ENCODE measurements around the gene LCN15.
A peak's percentile ranks its signal among the peaks of the same experiment; 100 is the strongest.

The LCN15 gene

DNA sequence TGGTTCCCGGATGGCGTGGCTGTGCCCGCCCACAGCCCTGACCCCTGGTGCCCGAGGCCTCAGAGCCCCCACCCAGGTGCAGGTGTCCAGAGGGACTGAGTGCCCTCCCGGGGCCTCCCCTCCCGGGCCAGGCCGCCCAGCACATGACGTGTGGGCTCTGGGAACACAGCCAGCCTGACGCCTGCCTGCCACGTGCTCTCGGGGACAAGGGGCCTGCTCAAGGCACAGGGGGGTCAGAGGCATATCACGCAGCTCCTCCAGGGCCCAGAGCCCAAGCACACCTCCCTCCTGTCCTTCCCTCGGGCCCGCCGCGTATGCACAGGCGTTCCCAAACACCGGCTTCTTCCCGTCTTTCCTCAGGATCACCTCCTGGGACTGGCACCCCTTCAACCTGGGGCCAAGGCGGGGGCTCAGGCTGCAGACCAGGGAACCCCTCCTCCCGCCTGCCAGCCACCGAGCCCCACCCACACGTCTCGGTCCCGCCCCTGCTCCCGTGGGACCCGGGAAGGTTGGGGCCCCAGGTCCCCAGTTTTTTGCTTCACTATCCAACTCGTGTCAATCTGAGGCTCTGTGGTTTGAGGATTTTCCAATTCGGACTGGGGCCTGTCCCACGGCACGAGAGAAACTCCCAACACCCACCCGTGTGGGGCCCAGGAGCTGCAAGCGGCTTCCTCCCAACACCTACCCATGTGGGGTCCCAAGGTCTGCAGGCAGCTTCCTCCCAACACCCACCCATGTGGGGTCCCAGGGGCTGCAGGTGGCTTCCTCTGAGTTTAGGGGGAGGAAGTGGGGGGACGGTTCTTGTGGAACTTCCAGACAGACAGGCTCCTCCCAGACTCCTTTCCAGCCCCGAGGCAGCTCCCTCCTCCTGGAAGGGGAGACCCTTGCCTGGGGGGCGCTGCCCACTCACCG, 23.1 kb downstream of the LCN15 start:
- DNase-seq (ENCODE audit: low read depth): no peak

DNA sequence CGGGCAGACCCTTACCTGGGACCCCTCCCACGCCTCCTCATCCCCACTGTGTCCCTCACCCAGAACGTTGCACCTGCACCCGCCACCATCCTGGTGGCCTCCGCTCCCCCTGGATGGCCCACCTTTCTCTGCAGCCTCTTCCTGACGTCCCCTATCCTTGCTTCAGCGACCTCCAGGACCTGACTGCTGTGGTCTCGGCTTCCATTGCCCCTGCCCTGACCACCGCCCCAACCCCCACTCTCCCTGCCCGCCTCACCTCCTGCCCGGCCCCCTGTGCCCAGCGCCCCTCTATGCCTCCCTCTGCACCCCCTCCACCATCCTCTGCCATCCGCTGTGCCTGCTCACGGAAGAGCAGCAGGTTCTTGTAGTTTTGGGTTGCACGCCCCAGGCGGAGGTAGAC, 23.8 kb downstream of the LCN15 start:
- DNase-seq (ENCODE audit: low read depth): no peak

DNA sequence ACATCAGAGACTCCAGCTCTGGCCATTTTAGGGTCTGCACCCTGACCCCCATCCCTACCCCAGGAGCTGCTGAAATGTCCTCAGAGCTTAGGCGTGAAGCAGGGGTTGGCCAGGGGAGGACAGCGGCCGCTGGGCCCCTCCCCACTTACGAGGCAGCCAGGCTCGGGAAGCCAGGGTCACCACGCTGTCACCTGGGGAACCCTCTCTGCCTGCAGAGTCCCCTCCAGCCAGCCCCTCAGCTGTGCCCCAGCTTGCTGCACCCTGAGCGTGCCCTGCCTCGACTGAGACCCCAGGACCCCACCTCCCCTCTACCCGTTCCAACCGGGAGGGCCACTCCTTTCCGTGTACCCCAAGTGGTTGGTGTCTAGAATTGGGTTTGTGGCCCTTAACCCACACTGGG, 24.2 kb downstream of the LCN15 start:
- DNase-seq (ENCODE audit: low read depth): no peak

DNA sequence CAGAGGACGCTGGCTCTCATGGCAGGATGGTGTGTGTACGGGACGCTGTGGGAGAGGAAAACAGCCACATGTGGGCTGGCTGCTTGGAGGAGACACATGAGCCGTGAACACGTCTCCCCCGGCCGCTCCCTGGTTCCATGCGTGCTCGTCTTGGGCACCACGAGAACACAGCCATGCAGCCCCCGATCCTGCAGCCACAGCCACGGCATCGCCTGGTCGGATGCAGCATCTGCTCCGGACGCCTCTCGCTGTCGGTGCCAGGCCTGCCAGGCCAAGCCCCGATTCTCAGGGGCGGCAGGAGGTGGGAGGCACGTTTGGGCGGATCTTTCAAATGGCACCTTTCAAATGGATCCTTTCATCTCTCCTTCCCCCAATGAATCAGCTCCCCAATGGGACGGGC, 24.8 kb downstream of the LCN15 start:
- DNase-seq (ENCODE audit: low read depth): no peak

DNA sequence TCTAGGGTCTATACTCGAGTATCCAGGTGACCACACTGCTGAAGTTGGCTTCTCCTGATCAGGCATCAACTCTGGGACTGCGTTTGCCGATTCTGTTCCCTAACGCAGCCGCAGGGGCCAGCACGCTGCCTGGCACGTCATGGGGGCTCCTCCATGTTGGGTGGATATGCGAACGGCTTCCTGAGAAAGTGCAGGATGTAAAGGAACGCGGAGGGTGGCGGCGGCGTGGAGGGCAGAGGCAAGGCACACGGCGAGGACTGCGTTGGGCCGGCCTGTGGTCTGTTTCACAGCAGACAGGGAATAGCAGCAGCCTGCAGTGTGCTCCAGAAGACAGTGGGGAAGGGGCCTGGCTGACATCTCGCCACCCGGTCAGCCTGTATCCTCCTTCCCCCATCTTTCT, 25.4 kb downstream of the LCN15 start:
- no peak for DNase-seq (ENCODE audit: low read depth)

DNA sequence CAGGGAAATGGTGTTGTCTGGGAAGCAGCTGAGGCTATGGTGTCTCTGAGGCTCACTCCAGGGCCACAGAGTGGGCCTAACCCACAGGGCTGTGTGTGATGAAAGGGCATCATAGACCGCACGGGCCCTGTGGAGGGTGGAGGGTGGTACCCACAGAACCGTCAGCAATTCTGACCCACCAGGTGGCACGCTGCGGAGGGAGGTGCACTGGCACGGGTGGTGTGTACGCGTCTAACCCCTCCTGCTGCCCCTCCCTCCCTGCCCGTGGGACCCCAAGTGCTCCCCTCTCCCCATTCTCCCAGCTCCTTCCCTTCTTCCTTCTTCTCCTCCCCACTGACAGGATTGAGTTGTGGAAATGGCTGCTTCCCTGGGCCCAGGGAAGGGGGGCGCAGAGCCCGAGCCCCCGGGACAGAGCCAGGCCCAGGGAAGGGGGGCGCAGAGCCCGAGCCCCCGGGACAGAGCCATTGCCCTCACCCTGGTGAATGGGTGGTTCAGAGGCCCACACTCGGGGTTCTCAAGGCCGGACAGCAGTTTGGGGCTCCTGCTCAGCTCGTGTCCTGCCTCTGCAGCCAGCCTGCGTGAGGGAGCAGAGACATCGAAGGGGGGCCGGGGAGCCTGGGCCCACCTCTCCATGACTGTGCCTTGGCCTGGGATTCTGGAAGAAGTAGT, 28.4 kb downstream of the LCN15 start:
- no peak for DNase-seq (ENCODE audit: low read depth)

DNA sequence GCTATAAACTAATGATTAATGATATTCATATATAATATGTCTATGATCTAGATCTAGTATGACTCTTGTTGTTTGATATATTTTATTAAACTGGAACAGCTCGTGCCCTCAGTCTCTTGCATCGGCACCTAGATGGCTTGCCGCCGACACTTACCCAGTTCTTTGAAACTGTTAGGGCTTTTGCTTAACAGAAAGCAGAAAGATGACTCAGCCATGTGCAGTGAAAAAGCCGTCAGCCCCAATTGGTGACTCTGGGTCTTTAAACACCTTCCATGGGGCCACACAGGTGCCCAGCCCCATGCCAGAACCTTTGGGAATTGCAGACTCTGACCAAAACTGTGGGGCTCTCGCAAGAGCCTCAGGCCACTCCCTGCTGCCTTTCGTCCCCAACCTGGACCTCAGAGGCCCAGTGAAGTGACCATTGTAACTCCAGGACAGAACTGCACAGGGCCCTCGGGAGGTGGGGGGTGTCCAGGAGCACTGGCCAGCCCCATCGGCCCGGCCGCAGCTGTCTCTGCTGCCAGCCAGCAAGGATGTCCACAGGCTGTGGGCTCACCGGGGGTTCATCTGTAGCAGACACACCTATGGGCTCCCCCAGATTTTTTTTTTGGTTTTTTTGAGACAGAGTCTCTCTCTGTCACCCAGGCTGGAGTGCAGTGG, 29.4 kb downstream of the LCN15 start:
- no peak for DNase-seq (ENCODE audit: low read depth)

DNA sequence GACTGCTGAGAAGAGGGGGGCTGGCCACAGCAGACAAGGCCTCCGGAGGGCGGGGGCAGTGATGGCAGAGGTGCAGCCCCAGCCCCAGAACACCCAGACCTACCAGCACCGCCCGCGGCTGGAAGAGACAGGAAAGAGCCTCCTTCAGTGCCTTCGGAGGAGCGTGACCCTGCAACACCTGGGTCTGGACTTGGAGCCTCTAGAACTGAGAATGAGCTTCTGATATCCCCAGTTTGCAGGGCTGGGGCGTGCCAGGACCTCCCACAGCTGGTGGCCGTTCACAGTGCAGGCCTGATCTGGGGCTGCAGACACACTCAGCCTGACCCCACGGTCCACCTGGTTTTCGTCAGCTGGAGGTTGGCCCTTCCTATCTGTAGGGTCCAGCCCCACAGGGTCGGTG, 30.7 kb downstream of the LCN15 start:
- DNase-seq (ENCODE audit: low read depth): no peak

DNA sequence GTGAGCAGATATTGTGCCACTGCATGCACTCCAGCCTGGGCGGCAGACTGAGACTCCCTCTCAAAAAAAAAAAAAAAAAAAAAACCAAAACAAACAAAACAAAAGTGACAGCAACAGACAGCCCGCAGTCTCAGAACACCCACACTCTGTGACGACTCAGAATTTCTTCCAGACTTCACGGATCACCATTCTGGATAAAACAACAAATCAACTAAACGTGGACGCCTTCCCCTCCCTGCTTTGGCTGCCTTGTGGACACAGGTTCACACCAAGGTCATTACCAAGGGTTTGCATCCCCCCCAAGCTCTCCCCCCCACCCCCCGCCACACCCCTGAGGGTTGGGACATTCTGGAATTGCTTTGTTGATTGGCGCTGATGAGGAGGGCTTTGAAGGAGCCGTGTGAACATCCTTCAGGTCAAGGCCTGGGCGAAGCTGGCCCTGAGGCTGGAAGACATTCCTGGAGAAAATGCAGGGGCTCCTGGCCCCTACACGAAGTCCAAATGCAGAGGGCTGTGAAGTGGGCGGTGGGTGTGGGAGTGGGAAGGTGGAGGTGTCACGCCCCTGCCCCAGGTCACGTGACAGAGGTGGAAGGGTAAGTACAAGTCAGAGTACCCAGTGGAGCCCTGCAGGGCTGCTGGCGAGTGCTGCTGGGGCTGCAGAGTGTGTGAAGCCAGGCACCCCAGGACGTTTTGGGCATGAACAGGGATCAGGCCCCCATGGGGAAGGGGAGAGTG, 31.7 kb downstream of the LCN15 start:
- DNase-seq (ENCODE audit: low read depth): no peak

DNA sequence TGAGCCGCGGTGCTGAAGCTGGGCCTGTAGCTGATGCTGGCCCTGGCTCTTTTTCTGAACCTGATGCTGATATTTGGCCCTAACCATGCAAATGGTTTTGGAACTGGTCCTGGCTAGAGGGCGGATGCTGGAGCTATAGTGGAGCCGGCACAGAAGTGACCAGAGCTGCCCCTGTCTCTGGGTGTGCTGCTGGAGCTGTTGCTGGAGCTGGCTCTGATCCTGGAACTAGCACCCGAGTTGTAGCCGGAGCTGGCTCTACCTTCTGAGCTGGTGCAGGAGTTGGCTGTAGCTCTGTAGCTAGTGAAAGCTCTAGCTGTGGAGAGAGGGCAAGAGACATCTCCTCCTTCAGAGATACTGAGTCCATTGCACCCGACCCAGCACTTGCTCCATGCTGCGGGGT, 34.4 kb downstream of the LCN15 start:
- DNase-seq (ENCODE audit: low read depth): no peak

DNA sequence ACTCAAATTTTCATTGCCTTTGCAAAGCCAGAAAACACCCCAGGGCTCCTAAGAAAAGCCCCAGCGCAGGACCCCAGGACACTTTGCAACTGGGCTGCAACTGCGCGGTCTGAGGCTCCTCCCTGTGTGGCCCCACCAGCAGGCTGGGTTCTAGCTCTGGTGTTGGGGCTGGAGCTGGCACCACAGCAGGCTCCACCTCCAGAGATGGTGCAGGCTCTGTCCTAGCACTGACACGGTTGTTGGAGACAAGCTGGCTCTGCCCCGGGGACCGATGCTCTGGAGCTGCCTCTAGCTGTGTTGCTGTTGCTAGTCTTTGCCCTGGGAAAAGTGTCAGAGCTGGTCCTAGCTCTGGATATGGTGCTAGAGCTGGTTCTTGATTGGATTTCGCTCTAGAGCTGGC, 35.2 kb downstream of the LCN15 start:
- DNase-seq (ENCODE audit: low read depth): no peak

DNA sequence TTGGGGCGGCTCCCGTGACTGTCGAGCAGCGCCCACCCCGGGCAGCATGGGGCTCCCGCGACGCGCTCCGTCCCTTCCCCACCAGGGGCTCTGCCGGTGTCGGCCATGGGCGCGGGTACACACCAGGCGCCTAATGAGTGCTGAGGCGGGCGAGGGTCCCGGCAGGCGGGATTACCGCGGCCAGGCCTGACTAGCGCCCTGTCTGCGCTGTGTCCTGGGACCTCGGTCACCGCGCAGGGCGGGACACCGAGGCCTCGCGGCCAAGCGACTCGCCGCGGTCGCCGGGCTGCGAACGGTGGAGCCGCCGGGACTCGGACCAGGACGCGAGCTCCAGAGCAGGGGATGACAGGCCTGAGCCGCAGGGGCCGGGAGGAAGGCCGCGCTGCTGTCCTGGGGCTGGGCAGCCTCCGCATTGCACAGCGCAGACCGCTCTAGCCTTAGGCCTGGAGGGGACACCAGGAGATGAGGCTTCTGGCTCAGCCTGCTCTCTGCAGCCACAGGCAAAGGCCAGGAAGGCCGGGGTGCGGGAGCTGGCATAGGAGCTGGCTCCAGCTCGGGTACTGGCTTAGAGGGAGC, 35.7 kb downstream of the LCN15 start:
- DNase-seq (ENCODE audit: low read depth): no peak

DNA sequence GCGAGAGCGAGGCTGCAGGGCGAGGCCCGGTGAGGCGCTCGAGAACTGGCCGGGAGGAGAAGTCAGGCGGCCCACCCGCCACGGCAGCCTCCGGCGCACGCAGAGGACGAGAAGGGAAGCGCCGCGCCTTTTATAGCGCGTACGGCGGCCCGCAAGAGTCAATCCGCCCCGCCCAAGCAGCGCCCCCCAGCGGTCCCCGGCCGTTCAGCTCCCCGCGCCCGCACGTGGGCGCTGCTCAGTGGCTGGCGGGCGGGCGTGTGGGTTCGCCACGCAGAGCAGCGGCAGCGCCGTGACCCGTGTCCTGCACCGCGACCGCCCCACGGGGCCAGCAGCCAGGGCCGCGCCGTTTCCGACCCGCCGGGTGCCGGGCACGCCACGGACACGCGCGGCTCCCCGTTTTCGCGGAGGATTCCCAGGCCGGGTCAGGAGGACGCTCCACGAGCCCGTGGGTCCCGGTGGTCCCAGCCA, 36.2 kb downstream of the LCN15 start:
- peak; percentile 43 for DNase-seq (ENCODE audit: low read depth)

DNA sequence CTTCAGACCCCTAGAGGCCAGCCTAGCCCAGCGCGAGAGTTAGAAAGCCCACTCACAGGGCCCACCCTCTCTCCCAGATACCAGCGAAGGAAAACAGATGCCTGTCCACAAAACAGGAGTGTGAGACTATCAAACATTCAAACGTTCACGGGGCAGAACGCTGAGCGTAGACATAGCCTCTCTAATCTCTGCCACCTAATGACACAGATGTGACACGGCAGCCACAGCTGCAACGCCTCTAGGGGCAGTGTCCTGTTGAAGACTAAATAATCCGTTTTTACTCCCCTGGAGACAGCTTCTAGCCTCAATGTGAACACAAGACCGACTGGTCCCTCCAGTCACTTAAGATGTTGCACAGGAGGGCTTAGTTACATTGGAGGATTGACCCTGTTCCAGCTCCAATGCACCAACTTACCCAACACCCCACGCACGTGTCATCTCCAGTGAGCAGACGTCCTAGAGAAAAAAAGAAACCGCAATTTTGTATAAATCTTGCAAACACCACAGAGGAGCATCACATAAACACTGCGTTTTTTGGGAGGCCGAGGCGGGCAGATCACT, 37.6 kb downstream of the LCN15 start:
- DNase-seq (ENCODE audit: low read depth): no peak

DNA sequence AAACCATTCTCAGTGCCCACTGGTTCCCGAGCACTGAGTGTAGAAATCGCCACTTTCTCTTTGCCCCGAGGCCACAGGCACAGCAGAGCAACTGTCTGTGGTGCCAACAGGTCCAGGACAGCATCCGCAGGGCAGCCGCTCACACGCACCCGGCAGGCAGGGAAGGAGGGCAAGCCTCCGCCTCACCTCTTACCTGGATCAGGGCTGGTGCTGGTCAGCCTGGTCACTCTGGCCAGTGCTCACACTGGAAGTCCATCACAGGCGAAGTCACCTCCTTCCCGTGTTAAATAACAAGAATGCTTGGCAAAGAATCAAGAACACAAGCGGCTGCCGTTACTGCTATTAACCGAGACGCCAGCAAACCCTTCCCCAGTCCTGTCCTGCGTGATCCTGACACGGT, 38.2 kb downstream of the LCN15 start:
- DNase-seq (ENCODE audit: low read depth): no peak

DNA sequence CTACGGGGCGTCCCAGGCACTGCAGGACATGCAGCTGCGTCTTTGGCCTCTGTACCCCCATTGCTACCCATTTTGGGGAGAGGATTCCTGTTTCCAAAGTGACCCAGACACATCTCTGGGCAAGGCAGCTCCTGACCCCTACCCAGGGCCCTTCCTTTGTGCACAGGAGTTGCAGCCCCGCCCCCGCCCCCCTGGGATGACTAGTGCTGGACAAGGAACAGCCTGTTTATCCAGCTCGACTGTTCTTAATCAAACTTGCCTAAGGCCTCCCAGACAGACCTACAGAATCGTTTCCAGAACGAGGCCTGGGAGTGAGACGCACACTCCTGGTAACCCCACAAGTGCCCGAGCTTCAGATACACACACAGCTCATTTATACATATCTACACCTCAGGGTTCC, 38.7 kb downstream of the LCN15 start:
- no peak for DNase-seq (ENCODE audit: low read depth)

DNA sequence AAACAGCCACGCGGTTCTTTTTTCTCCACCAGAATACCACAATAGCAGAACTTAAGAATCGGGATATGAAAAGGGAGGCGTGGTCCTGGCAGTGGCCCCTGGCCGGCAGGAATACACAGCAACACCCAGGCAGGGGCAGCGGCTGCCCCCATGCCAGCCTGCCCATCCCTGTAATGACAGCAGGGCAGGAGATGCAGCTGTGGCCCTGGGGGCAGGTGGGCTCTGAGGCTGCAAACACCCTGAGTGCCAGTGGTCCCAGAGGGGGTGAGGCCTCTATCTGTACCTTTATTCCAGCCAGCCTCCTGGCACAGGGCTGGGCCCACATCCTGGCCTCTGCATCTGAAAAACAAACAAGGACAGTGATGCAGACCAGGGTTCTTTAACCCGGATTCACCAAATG, 39.5 kb downstream of the LCN15 start:
- no peak for DNase-seq (ENCODE audit: low read depth)

DNA sequence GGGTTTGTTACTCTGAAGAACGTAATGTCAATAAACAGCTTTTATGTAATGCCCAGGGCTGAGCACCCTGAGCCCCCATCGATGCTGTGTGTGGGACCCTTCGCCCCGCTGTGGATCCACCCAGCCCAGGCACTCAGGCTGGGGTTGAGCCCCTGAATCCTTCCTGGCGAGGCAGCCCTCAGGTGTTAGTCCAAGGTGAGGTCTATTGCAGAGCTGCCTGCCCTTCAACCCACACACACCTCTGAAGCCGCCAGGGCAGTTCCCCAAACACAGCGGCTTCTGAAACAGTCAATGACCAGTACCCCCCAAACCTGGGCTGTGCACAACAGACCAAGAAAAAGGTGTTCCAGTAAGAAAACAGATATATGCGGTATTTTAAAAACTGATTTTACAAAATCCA, 40.3 kb downstream of the LCN15 start:
- no peak for DNase-seq (ENCODE audit: low read depth)

DNA sequence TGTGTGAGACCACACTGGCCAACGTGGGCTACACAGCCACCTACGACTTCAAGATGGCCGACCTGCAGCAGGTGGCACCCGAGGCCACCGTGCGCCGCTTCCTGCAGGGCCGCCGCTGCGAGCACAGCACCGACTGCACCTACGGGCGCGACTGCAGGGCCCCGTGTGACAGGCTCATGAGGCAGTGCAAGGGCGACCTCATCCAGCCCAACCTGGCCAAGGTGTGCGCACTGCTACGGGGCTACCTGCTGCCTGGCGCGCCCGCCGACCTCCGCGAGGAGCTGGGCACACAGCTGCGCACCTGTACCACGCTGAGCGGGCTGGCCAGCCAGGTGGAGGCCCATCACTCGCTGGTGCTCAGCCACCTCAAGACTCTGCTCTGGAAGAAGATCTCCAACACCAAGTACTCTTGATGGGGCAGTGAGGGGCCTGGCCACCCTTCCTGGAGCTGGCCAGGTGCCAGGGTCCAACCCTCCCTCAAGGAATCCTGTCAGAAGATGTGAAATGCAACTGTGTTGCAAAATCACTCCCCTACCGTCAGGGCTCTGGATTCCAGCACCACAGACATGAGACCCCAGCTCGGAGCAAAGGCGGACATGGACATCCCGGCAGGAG, 40.8 kb downstream of the LCN15 start:
- no peak for DNase-seq (ENCODE audit: low read depth)

DNA sequence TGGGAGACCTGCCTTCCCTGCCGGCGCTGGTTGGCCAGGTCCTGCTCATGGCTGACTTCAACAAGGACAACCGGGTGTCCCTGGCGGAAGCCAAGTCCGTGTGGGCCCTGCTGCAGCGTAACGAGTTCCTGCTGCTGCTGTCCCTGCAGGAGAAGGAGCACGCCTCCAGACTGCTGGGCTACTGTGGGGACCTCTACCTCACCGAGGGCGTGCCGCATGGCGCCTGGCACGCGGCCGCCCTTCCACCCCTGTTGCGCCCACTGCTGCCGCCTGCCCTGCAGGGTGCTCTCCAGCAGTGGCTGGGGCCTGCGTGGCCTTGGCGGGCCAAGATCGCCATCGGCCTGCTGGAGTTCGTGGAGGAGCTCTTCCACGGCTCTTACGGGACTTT, 41.4 kb downstream of the LCN15 start:
- DNase-seq (ENCODE audit: low read depth): no peak
